GM23338 (cell line): ENCODE results near the gene PAX5. TPM values are rescaled to one million over a fixed set of nuclear protein-coding genes. Genes with fewer than 3 reads are reported as not detected.

ENCODE experiments used
- ATAC-seq: fragments of 200-7000 bp; cut with Tn5 transposase; 3 replicates; pipeline ENCODE4 v1.9.1; 2020
- DNase-seq: peaks from one replicate; pipeline ENCODE4 v3.0.0-alpha.2; 2015; ENCODE audit warnings: low spot score
- H2AFZ ChIP-seq: fragments of 200-600 bp; sonication (generic); 2 replicates; pipeline ENCODE4 v1.8.0; 2016; ENCODE audit warnings: antibody characterized with exemption, mild to moderate bottlenecking, moderate library complexity
- H3F3A ChIP-seq: fragments of 200-600 bp; sonication (generic); replicated peaks from 2 replicates; pipeline ENCODE4 v1.8.0; 2017; ENCODE audit warnings: antibody characterized with exemption, mixed run types, low read depth
- H3K27ac ChIP-seq: fragments of 200-600 bp; sonication (generic); 2 replicates; pipeline ENCODE4 v1.6.1; 2016; ENCODE audit warnings: low read depth
- H3K27me3 ChIP-seq: fragments of 200-600 bp; sonication (generic); 2 replicates; pipeline ENCODE4 v1.8.0; 2016; ENCODE audit warnings: mild to moderate bottlenecking, mixed run types, moderate library complexity; ENCODE audit not compliant: insufficient read depth
- H3K36me3 ChIP-seq: fragments of 200-600 bp; sonication (generic); 2 replicates; pipeline ENCODE4 v1.8.0; 2016; ENCODE audit warnings: mild to moderate bottlenecking; ENCODE audit not compliant: insufficient read depth
- H3K4me1 ChIP-seq: fragments of 200-600 bp; sonication (generic); 2 replicates; pipeline ENCODE4 v1.8.0; 2016; ENCODE audit warnings: mild to moderate bottlenecking, moderate library complexity; ENCODE audit not compliant: insufficient read depth
- H3K4me2 ChIP-seq: fragments of 200-600 bp; sonication (generic); 2 replicates; pipeline ENCODE4 v1.7.1; 2017; ENCODE audit warnings: mixed run types
- H3K4me3 ChIP-seq: fragments of 200-600 bp; sonication (generic); 2 replicates; pipeline ENCODE4 v1.6.1; 2016; ENCODE audit warnings: mixed run types
- H3K79me2 ChIP-seq: fragments of 200-600 bp; sonication (generic); replicated peaks from 2 replicates; pipeline ENCODE4 v1.8.0; 2017; ENCODE audit warnings: mild to moderate bottlenecking; ENCODE audit not compliant: insufficient read depth
- H3K9me2 ChIP-seq: fragments of 200-600 bp; sonication (generic); 2 replicates; pipeline ENCODE4 v1.8.0; 2017; ENCODE audit not compliant: insufficient read depth
- H4K20me1 ChIP-seq: fragments of 200-600 bp; sonication (generic); replicated peaks from 2 replicates; pipeline ENCODE4 v1.8.0; 2017; ENCODE audit warnings: mild to moderate bottlenecking; ENCODE audit not compliant: insufficient read depth
- H3K27ac Mint-ChIP-seq: 2 replicates; pipeline ENCODE4 v1.8.0; 2020; ENCODE audit warnings: inconsistent platforms, mild to moderate bottlenecking, moderate library complexity, mixed read lengths
- H3K27me3 Mint-ChIP-seq: 3 replicates; pipeline ENCODE4 v1.8.0; 2022; ENCODE audit warnings: low read depth, mild to moderate bottlenecking, moderate library complexity, mixed read lengths, inconsistent platforms; ENCODE audit not compliant: insufficient read depth, poor library complexity
- H3K36me3 Mint-ChIP-seq: 3 replicates; pipeline ENCODE4 v1.8.0; 2021; ENCODE audit warnings: low read depth, mild to moderate bottlenecking, inconsistent platforms, moderate library complexity, mixed read lengths
- H3K4me1 Mint-ChIP-seq: 3 replicates; pipeline ENCODE4 v1.8.0; 2020; ENCODE audit warnings: mild to moderate bottlenecking, inconsistent platforms, mixed read lengths
- H3K4me3 Mint-ChIP-seq: 3 replicates; pipeline ENCODE4 v1.8.0; 2021; ENCODE audit warnings: moderate library complexity, mild to moderate bottlenecking, inconsistent platforms, mixed read lengths
- H3K9me3 Mint-ChIP-seq: 3 replicates; pipeline ENCODE4 v1.8.0; 2020; ENCODE audit warnings: moderate library complexity, mild to moderate bottlenecking, inconsistent platforms, mixed read lengths
- CREB1 ChIP-seq: fragments of 250-450 bp; sonication (Bioruptor Pico); IDR thresholded peaks from 2 replicates; pipeline ENCODE4 v1.5.0; 2020; ENCODE audit warnings: low read depth, mild to moderate bottlenecking, moderate library complexity
- CTCF ChIP-seq, 2 experiments: fragments of 200-600 bp in 1 of 2; sonication (generic) in 1 of 2; conservative IDR thresholded peaks; 2 replicates each; pipeline versions ENCODE4 v1.5.1 to v1.6.1; 2016 to 2017; ENCODE audit warnings: antibody characterized with exemption in 2 of 2, low read depth in 2 of 2, mild to moderate bottlenecking in 2 of 2, moderate library complexity in 1 of 2
- ETS1 ChIP-seq: IDR thresholded peaks from 2 replicates; pipeline ENCODE4 v1.6.1; 2016; ENCODE audit warnings: antibody characterized with exemption
- EZH2 ChIP-seq: fragments of 200-600 bp; sonication (generic); IDR thresholded peaks from one replicate; pipeline ENCODE4 v1.8.0; 2017; ENCODE audit warnings: antibody characterized with exemption, mild to moderate bottlenecking, low read depth; ENCODE audit not compliant: unreplicated experiment
- EZH2phosphoT487 ChIP-seq: fragments of 200-600 bp; sonication (generic); IDR thresholded peaks from one replicate; pipeline ENCODE4 v1.8.1; 2018; ENCODE audit warnings: antibody characterized with exemption; ENCODE audit not compliant: unreplicated experiment
- JUNB ChIP-seq: IDR thresholded peaks from one replicate; pipeline ENCODE4 v1.6.1; 2016; ENCODE audit warnings: antibody characterized with exemption; ENCODE audit not compliant: unreplicated experiment
- NANOG ChIP-seq: IDR thresholded peaks from 2 replicates; pipeline ENCODE4 v1.6.1; 2016; ENCODE audit warnings: antibody characterized with exemption, borderline replicate concordance
- POLR2AphosphoS5 ChIP-seq: IDR thresholded peaks from 2 replicates; pipeline ENCODE4 v1.6.1; 2016; ENCODE audit warnings: antibody characterized with exemption, low read depth
- REST ChIP-seq: IDR thresholded peaks from one replicate; pipeline ENCODE4 v1.6.1; 2018; ENCODE audit warnings: antibody characterized with exemption; ENCODE audit not compliant: unreplicated experiment
- STAT1 ChIP-seq: IDR thresholded peaks from one replicate; pipeline ENCODE4 v1.6.1; 2016; ENCODE audit warnings: antibody characterized with exemption; ENCODE audit not compliant: unreplicated experiment
- ZNF114 ChIP-seq: fragments of 250-450 bp; sonication (Bioruptor Pico); IDR thresholded peaks from 2 replicates; pipeline ENCODE4 v1.5.0; 2020; ENCODE audit warnings: mild to moderate bottlenecking, moderate library complexity
- ZNF331 ChIP-seq: fragments of 250-450 bp; sonication (Bioruptor Pico); IDR thresholded peaks from 2 replicates; pipeline ENCODE4 v1.5.0; 2020; ENCODE audit warnings: low read depth, mild to moderate bottlenecking, moderate library complexity
- ZNF462 ChIP-seq: fragments of 250-450 bp; sonication (Bioruptor Pico); IDR thresholded peaks from 2 replicates; pipeline ENCODE4 v1.5.0; 2020; ENCODE audit warnings: mild to moderate bottlenecking, moderate library complexity
- polyA plus RNA-seq: library from polyadenylated mRNA; unstranded; fragments of >200 nt; fragmentation: Nextera tagmentation; extraction: Ambion mirVana; gene quantifications from 2 replicates; pipeline ENCODE4 v1.2.1, GENCODE V29; 2016
- total RNA-seq: library from RNA; depleted of rRNA; stranded (reverse); fragments of >200 nt; shearing (Covaris generic); gene quantifications from 2 replicates; pipeline ENCODE4 v1.2.3, GENCODE V29; 2014

PAX5 gene
- total and polyA plus RNA-seq, 2 experiments from 2014 or later: 0.17 to 0.60 TPM

GRCh38 chr9:36889844-36890243 lies 144.2 kb downstream of the PAX5 start:
- DNase-seq: no peak
- H3K27ac Mint-ChIP-seq: no peak overlapping the region
- no peaks in the 10 kb centered on the region for H3K27me3 ChIP-seq
- H2AFZ ChIP-seq: no peak overlapping the region
- no peak overlapping the region for H3K4me3 Mint-ChIP-seq
- H3K9me3 Mint-ChIP-seq: no peaks in the 10 kb centered on the region
- H3F3A ChIP-seq: no peaks in the 10 kb centered on the region
- H3K27me3 Mint-ChIP-seq: no peaks in the 10 kb centered on the region
- H3K4me1 Mint-ChIP-seq: peaks cover 8% of the 10 kb centered on the region
- no peak overlapping the region for H3K4me2 ChIP-seq
- peaks cover 8% of the 10 kb centered on the region; the same call in 1 of the 2 replicates for H3K4me1 ChIP-seq
- no peak for ATAC-seq
- H4K20me1 ChIP-seq: no peaks in the 10 kb centered on the region
- TF ChIP-seq EZH2phosphoT487 (no peak), ETS1 (no peak), EZH2 (no peak), CREB1 (CRISPR knock-in tag) (no peak), CTCF (conservative IDR thresholded peaks at IDR 0.05; ENCODE audit: low read depth in 2 of 2) (no peak), ZNF462 (no peak), STAT1 (no peak), JUNB (no peak), NANOG (no peak), REST (no peak), ZNF114 (CRISPR knock-in tag) (no peak), ZNF331 (CRISPR knock-in tag) (no peak), POLR2AphosphoS5 (no peak)
- no peak overlapping the region for H3K4me3 ChIP-seq
- no peaks in the 10 kb centered on the region for H3K9me2 ChIP-seq
- no peaks in the 10 kb centered on the region for H3K36me3 ChIP-seq
- no peaks in the 10 kb centered on the region for H3K36me3 Mint-ChIP-seq
- H3K79me2 ChIP-seq: no peaks in the 10 kb centered on the region
- H3K27ac ChIP-seq: no peak overlapping the region
